ENCODE measurements around the gene TCTN3. TPM values are rescaled to one million over a fixed set of nuclear protein-coding genes. Genes with fewer than 3 reads are reported as not detected.
"Not testable (repeated sequence)": the region's sequence is repeated elsewhere in the genome, so short reads cannot be mapped to it uniquely, and the experiment has no call there.

The TCTN3 gene
- total RNA-seq, 4 donors from 2014 or later, result 6.8 to 21.1 (median 16.7) TPM

GRCh38 chr10:95637911-95638310, 55.8 kb downstream of the TCTN3 start:
- TF ChIP-seq, protein P1, sequence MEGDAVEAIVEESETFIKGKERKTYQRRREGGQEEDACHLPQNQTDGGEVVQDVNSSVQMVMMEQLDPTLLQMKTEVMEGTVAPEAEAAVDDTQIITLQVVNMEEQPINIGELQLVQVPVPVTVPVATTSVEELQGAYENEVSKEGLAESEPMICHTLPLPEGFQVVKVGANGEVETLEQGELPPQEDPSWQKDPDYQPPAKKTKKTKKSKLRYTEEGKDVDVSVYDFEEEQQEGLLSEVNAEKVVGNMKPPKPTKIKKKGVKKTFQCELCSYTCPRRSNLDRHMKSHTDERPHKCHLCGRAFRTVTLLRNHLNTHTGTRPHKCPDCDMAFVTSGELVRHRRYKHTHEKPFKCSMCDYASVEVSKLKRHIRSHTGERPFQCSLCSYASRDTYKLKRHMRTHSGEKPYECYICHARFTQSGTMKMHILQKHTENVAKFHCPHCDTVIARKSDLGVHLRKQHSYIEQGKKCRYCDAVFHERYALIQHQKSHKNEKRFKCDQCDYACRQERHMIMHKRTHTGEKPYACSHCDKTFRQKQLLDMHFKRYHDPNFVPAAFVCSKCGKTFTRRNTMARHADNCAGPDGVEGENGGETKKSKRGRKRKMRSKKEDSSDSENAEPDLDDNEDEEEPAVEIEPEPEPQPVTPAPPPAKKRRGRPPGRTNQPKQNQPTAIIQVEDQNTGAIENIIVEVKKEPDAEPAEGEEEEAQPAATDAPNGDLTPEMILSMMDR (IDR thresholded peaks at IDR 0.05), result no peak
- TF ChIP-seq POLR2A (IDR thresholded peaks at IDR 0.05), result no peak
- H3K27ac ChIP-seq, result no peak overlapping the region
- H3K27me3 ChIP-seq, result no peaks in the 10 kb centered on the region
- intact Hi-C loops (cut with DNase I), result no loop called here
- no peak for DNase-seq
- H3K9me3 ChIP-seq, result no peaks in the 10 kb centered on the region
- WGBS, 2 donors, result 84 to 95% methylated on average over 4 of the region's 4 CpGs
- no peak overlapping the region for H3K4me3 ChIP-seq
- peaks cover 16 to 100% (median 40%) of the 10 kb centered on the region in 3 donors for H3K36me3 ChIP-seq
- no peaks in the 10 kb centered on the region for H3K4me1 ChIP-seq

DNA sequence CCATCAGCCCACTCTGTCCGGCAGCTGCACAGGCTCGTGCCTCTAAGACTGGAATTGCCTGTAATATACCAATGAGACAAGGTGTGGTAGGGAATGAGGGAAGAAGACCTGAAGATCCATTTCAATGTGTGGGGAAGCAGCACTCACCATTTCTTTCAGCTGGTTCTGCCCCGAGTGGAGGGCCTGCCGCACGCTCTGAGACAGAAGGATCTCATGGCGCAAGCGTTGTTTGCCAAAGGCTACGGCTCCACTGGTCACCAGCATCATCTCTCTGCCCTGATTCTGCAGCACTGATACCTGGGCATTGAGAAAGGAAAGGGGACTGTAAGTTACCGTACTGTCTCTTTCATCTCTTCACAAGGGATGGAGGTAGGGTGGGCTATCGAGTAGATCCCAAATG, 56.6 kb downstream of the TCTN3 start:
- Histone ChIP-seq H3K4me1 (no peaks in the 10 kb centered on the region), H3K9me3 (no peaks in the 10 kb centered on the region), H3K4me3 (no peak overlapping the region), H3K27me3 (no peaks in the 10 kb centered on the region), H3K36me3 (peaks cover 16 to 100% (median 43%) of the 10 kb centered on the region in 3 donors), H3K27ac (no peak overlapping the region)
- no peak for DNase-seq
- 93 to 96% methylated on average over 8 to 10 of the region's 10 CpGs for WGBS, 2 donors
- intact Hi-C loops (cut with DNase I), result no loop called here
- TF ChIP-seq POLR2A (IDR thresholded peaks at IDR 0.05), result no peak
- TF ChIP-seq, protein P1 (IDR thresholded peaks at IDR 0.05), result no peak

DNA sequence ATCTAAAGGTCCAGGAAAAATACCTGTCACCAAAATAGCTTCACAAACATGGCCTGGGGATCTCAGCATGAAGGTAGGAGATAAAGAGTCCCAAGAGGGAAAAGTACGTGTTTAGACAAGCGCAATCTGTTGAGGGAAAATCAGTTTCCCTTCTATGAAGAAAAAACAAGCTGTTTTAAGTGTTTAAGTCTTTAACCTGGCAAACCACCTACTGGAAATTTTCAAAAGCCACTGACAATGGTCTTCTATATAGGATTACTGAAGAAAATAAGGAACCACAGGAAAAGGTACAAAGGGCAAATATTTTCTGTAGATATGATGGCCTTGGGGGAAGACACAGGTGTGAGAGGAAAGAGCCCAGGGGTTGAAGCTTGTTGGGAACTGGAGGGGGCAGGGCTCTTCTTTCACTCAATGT, 58.4 kb downstream of the TCTN3 start:
- no peak for TF ChIP-seq POLR2A (IDR thresholded peaks at IDR 0.05)
- TF ChIP-seq, protein P1 (IDR thresholded peaks at IDR 0.05), result no peak
- H3K27ac ChIP-seq, result no peak overlapping the region
- no peak overlapping the region for H3K4me3 ChIP-seq
- intact Hi-C loops (cut with DNase I), result no loop called here
- peaks cover 6 to 100% (median 30%) of the 10 kb centered on the region in 3 donors for H3K36me3 ChIP-seq
- no peaks in the 10 kb centered on the region for H3K27me3 ChIP-seq
- no peaks in the 10 kb centered on the region for H3K9me3 ChIP-seq
- no peak for DNase-seq
- no peaks in the 10 kb centered on the region for H3K4me1 ChIP-seq
- WGBS, 2 donors, result 97 to 100% methylated on average over 2 of the region's 2 CpGs

GRCh38 chr10:95628786-95629185, 64.9 kb downstream of the TCTN3 start:
- intact Hi-C loops (cut with DNase I), result no loop called here
- WGBS, 2 donors, result 45 to 80% methylated on average over 1 of the region's 1 CpG
- Histone ChIP-seq H3K4me3 (no peak overlapping the region), H3K27ac (no peak overlapping the region), H3K27me3 (no peaks in the 10 kb centered on the region), H3K9me3 (no peaks in the 10 kb centered on the region), H3K4me1 (no peaks in the 10 kb centered on the region), H3K36me3 (peaks cover 14 to 100% (median 15%) of the 10 kb centered on the region in 3 donors)
- no peak for DNase-seq
- TF ChIP-seq, protein P1 (IDR thresholded peaks at IDR 0.05), result no peak
- TF ChIP-seq POLR2A (IDR thresholded peaks at IDR 0.05), result no peak

- H3K4me1 ChIP-seq, result no peaks in the 10 kb centered on the region
- 92 to 100% methylated on average over 4 of the region's 4 CpGs for WGBS, 2 donors
- no peak for DNase-seq
- H3K27me3 ChIP-seq, result no peaks in the 10 kb centered on the region
- intact Hi-C loops (cut with DNase I), result no loop called here
- H3K27ac ChIP-seq, result no peak overlapping the region
- no peak overlapping the region for H3K4me3 ChIP-seq
- H3K9me3 ChIP-seq, result no peaks in the 10 kb centered on the region
- peaks cover 8 to 99% (median 9%) of the 10 kb centered on the region in 3 donors for H3K36me3 ChIP-seq
- TF ChIP-seq POLR2A (IDR thresholded peaks at IDR 0.05), result no peak
- TF ChIP-seq, protein P1 (IDR thresholded peaks at IDR 0.05), result no peak
Observed at GRCh38 chr10:95626500-95626899, 67.2 kb downstream of the TCTN3 start.

- H3K9me3 ChIP-seq; H3K27me3 ChIP-seq; intact Hi-C loops (cut with DNase I); H3K4me1 ChIP-seq; H3K4me3 ChIP-seq; H3K27ac ChIP-seq; DNase-seq: not testable (repeated sequence)
- peaks cover 7 to 97% (median 24%) of the 10 kb centered on the region in 3 donors for H3K36me3 ChIP-seq
- 88 to 95% methylated on average over 3 to 5 of the region's 5 CpGs for WGBS, 2 donors
Observed at GRCh38 chr10:95620415-95620814, 73.3 kb downstream of the TCTN3 start.

Data from esophagus squamous epithelium (tissue), 5 donors.